ENCODE results near the gene LSP1. TPM values are rescaled to one million over a fixed set of nuclear protein-coding genes. Genes with fewer than 3 reads are reported as not detected.

The LSP1 gene
- total RNA-seq, 2 experiments from 2014 or later, result 228 to 232 TPM

DNA sequence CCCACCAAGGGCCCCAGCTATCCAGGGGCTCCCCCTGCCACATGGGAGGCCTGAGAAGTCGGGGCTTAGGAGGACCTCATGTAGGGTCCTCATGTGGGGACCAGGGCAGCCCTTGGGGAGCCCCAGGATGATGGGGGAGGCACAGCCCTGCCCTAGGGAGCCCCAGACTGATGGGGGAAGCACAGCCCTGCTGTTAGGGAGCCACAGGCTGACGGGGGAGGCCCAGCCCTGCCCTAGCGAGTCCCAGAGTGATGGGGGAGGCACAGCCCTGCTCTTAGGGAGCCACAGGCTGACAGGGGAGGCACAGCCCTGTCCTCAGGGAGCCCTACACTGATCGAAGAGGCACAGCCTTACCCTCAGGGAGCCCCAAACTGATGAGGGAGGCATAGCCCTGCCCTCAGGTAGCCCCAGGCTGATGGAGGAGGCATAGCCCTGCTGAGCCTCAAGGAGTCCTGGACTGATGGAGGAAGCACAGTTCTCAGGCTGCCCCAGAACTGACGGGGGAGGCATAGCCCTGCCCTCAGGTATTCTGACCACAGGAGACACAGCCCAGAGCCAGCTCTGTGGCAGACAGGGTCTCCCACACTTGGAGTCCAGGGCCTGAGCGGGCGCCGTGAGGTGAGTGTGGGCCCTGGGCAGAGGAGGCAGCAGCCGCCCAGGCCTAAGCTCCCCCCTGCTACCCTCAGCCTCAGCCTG lies 28.0 kb downstream of the LSP1 start:
- peaks cover 50% of the 10 kb centered on the region for H3K36me3 ChIP-seq (ENCODE audit: insufficient read depth, low read length)
- H3K4me1 Mint-ChIP-seq (ENCODE audit: low read depth), result peaks cover 14% of the 10 kb centered on the region
- ChIA-PET POLR2A (interaction anchor here (0.6 to 4.7 kb wide), 6 partner anchors 10 to 412 kb away, joined by 3 to 23 read pairs (median 6); partner anchors contain the start of genes LSP1 and PRR33), CTCF (no interaction called here)
- H3K4me3 Mint-ChIP-seq, result no peak overlapping the region
- ATAC-seq (ENCODE audit: poor library complexity) (no peak), DNase-seq (peak in 1 of 14 experiments; percentile 39)
- H3K27me3 ChIP-seq (ENCODE audit: control insufficient read depth in 1 of 2, insufficient read depth in 2 of 2, low read length in 2 of 2), result no peaks in the 10 kb centered on the region
- TF ChIP-seq, protein P1, sequence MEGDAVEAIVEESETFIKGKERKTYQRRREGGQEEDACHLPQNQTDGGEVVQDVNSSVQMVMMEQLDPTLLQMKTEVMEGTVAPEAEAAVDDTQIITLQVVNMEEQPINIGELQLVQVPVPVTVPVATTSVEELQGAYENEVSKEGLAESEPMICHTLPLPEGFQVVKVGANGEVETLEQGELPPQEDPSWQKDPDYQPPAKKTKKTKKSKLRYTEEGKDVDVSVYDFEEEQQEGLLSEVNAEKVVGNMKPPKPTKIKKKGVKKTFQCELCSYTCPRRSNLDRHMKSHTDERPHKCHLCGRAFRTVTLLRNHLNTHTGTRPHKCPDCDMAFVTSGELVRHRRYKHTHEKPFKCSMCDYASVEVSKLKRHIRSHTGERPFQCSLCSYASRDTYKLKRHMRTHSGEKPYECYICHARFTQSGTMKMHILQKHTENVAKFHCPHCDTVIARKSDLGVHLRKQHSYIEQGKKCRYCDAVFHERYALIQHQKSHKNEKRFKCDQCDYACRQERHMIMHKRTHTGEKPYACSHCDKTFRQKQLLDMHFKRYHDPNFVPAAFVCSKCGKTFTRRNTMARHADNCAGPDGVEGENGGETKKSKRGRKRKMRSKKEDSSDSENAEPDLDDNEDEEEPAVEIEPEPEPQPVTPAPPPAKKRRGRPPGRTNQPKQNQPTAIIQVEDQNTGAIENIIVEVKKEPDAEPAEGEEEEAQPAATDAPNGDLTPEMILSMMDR (IDR thresholded peaks at IDR 0.05), result no peak
- intact Hi-C loops (cut with DNase I, micrococcal nuclease), result loop anchor here (5.0 kb wide), 2 partner anchors 36 to 271 kb away; partner anchors contain the start of gene TNNT3 (in 1 of the 2)
- peaks cover 18% of the 10 kb centered on the region for H3K36me3 Mint-ChIP-seq (ENCODE audit: low read depth)
- H3K27ac ChIP-seq (ENCODE audit: low read depth in 1 of 2, low read length in 2 of 2), result peak overlapping the region in 1 of 2 donors; percentile 10
- H3K4me1 ChIP-seq (ENCODE audit: insufficient read depth, low read length), result peaks cover 54% of the 10 kb centered on the region
- H3K4me3 ChIP-seq (ENCODE audit: low read length), result no peak overlapping the region
- H3K9me3 Mint-ChIP-seq, result no peaks in the 10 kb centered on the region
- no peaks in the 10 kb centered on the region for H3K27me3 Mint-ChIP-seq
- peak overlapping the region; percentile 64 for H3K27ac Mint-ChIP-seq
- no peaks in the 10 kb centered on the region for H3K9me3 ChIP-seq (ENCODE audit: control insufficient read depth in 1 of 2, insufficient read depth in 1 of 2, low read length in 2 of 2)

DNA sequence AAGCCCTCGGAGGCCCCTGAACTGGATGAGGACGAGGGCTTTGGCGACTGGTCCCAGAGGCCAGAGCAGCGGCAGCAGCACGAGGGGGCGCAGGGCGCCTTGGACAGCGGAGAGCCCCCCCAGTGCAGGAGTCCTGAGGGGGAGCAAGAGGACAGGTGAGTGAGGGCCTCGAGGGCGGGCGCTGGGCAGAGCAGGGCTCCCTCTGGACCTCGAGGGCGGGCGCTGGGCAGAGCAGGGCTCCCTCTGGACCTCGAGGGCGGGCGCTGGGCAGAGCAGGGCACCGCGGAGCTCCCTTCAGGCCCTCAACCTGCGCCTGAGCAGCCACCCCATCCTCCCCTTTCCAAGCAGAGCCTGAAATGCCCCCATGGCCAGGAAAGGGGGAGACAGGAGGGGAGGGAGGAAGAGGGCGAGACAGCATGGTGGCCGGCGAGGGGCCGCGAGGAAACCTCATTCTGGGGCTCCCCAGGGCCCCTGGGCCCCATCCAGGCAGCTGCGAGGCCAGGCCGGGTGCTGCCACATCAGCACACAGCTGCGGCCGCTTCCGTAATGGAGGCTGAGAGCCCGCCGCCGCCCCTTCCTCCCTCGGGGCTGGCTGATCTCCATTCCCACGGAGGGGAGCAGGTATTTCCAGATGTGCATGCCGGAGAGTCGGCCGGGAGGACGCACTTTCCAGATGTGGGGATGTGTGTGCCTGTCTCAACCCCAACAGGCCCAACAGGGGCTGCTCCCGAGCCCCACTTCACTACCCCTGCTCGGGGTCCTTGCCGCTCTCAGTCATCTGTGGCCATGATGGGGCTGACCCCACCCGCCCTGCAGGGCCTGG lies 28.8 kb downstream of the LSP1 start:
- Mint-ChIP-seq H3K27ac (peak overlapping the region; percentile 57), H3K27me3 (no peaks in the 10 kb centered on the region), H3K4me3 (no peak overlapping the region), H3K36me3 (ENCODE audit: low read depth) (peaks cover 18% of the 10 kb centered on the region), H3K4me1 (ENCODE audit: low read depth) (peaks cover 14% of the 10 kb centered on the region), H3K9me3 (no peaks in the 10 kb centered on the region)
- TF ChIP-seq, protein P1 (IDR thresholded peaks at IDR 0.05), result no peak
- no peaks in the 10 kb centered on the region for H3K9me3 ChIP-seq (ENCODE audit: control insufficient read depth in 1 of 2, insufficient read depth in 1 of 2, low read length in 2 of 2)
- ATAC-seq (ENCODE audit: poor library complexity) (peak; percentile 13), DNase-seq (peak in 4 of 14 experiments; percentile 33 to 43 (median 38))
- intact Hi-C loops (cut with DNase I, micrococcal nuclease), result loop anchor here (1.0 to 5.0 kb wide), 4 partner anchors 36 to 271 kb away; partner anchors contain the start of gene TNNT3 (in 1 of the 2)
- H3K27me3 ChIP-seq (ENCODE audit: control insufficient read depth in 1 of 2, insufficient read depth in 2 of 2, low read length in 2 of 2), result no peaks in the 10 kb centered on the region
- peaks cover 47% of the 10 kb centered on the region for H3K4me1 ChIP-seq (ENCODE audit: insufficient read depth, low read length)
- H3K4me3 ChIP-seq (ENCODE audit: low read length), result no peak overlapping the region
- peak overlapping the region in 1 of 2 donors; percentile 29 for H3K27ac ChIP-seq (ENCODE audit: low read depth in 1 of 2, low read length in 2 of 2)
- H3K36me3 ChIP-seq (ENCODE audit: insufficient read depth, low read length), result peaks cover 52% of the 10 kb centered on the region
- CTCF ChIA-PET, result interaction anchor here (0.6 to 1.7 kb wide), 19 partner anchors 12 to 270 kb away, joined by 3 to 37 read pairs (median 4); partner anchors contain the start of genes LSP1 and TNNI2
- POLR2A ChIA-PET, result interaction anchor here (0.6 to 4.7 kb wide), 11 partner anchors 9 to 413 kb away, joined by 3 to 23 read pairs (median 4); partner anchors contain the start of genes LSP1, PRR33 and TNNT3
